Iris pigment epithelial cell (primary cell): ENCODE results near the gene RAB3IP.
"Not testable (repeated sequence)": the region's sequence is repeated elsewhere in the genome, so short reads cannot be mapped to it uniquely, and the experiment has no call there.

ENCODE experiments used
- DNase-seq: peaks from one replicate; pipeline ENCODE4 v3.0.0-alpha.2; 2011; ENCODE audit warnings: low read depth

The RAB3IP gene

GRCh38 chr12:69835081-69835480 is 96.4 kb downstream of the RAB3IP start:
- no peak for DNase-seq

- no peak for DNase-seq
These were observed 97.4 kb downstream of the RAB3IP start for GRCh38 chr12:69836015-69836414.

GRCh38 chr12:69837191-69837590 is 98.5 kb downstream of the RAB3IP start:
- DNase-seq: no peak

- no peak for DNase-seq
These were observed 99.2 kb downstream of the RAB3IP start for GRCh38 chr12:69837657-69838415.

- no peak for DNase-seq
These were observed 102.1 kb downstream of the RAB3IP start for GRCh38 chr12:69840727-69841126.

GRCh38 chr12:69843608-69844007 is 104.9 kb downstream of the RAB3IP start:
- DNase-seq: no peak

- DNase-seq: no peak
These were observed 105.8 kb downstream of the RAB3IP start for GRCh38 chr12:69844416-69844815.

- no peak for DNase-seq
These were observed 106.2 kb downstream of the RAB3IP start for GRCh38 chr12:69844836-69845235.

- no peak for DNase-seq
These were observed 108.3 kb downstream of the RAB3IP start for GRCh38 chr12:69846976-69847375.

GRCh38 chr12:69851976-69852375 is 113.3 kb downstream of the RAB3IP start:
- DNase-seq: peak; percentile 32

GRCh38 chr12:69853176-69853961 is 114.7 kb downstream of the RAB3IP start:
- DNase-seq: not testable (repeated sequence)

- no peak for DNase-seq
These were observed 128.0 kb downstream of the RAB3IP start for GRCh38 chr12:69866698-69867097.

GRCh38 chr12:69868695-69869094 is 130.0 kb downstream of the RAB3IP start:
- DNase-seq: no peak

- DNase-seq: peak; percentile 41
These were observed 134.1 kb downstream of the RAB3IP start for GRCh38 chr12:69872804-69873203.
